ENCODE results near the gene NUAK1.

NUAK1 gene

GRCh38 chr12:106149096-106149784, 10.5 kb upstream of the NUAK1 start:
- no peaks in the 10 kb centered on the region for H4K20me1 ChIP-seq (ENCODE audit: insufficient read depth)
- no peaks in the 10 kb centered on the region for H3K36me3 ChIP-seq (ENCODE audit: insufficient read depth)
- no peaks in the 10 kb centered on the region; the same call in 1 of the 2 replicates for H3K79me2 ChIP-seq (ENCODE audit: insufficient read depth, low read depth)
- no peaks in the 10 kb centered on the region for H3K27me3 ChIP-seq (ENCODE audit: insufficient read depth, low read depth)
- H3K4me3 ChIP-seq (IDR thresholded peaks at IDR 0.05; ENCODE audit: insufficient read depth, low read depth, low read length) = no peak overlapping the region
- no peak overlapping the region; the same call in 1 of the 2 replicates for H3K4me2 ChIP-seq
- peaks cover 36% of the 10 kb centered on the region for H3K4me1 ChIP-seq (ENCODE audit: low read depth, poor library complexity, severe bottlenecking)
- H2AFZ ChIP-seq (ENCODE audit: low read depth) = no peak overlapping the region
- no peak overlapping the region for H3K9ac ChIP-seq
- no peak overlapping the region for H3K27ac ChIP-seq
- peak; percentile 50; the same call in 1 of the 2 replicates for TF ChIP-seq CTCF (conservative IDR thresholded peaks at IDR 0.05; ENCODE audit: low read depth, low read length)

- peaks cover 49% of the 10 kb centered on the region for H3K4me1 ChIP-seq (ENCODE audit: low read depth, poor library complexity, severe bottlenecking)
These were observed 9.2 kb upstream of the NUAK1 start for GRCh38 chr12:106147956-106148355.

GRCh38 chr12:106146987-106147386, 8.2 kb upstream of the NUAK1 start:
- Histone ChIP-seq H3K4me1 (ENCODE audit: low read depth, poor library complexity, severe bottlenecking) (peaks cover 58% of the 10 kb centered on the region), H3K27ac (no peak overlapping the region), H3K9ac (no peak overlapping the region), H3K36me3 (ENCODE audit: insufficient read depth) (no peaks in the 10 kb centered on the region), H3K79me2 (ENCODE audit: insufficient read depth, low read depth) (no peaks in the 10 kb centered on the region; the same call in 1 of the 2 replicates), H3K4me3 (IDR thresholded peaks at IDR 0.05; ENCODE audit: insufficient read depth, low read depth, low read length) (no peak overlapping the region), H3K27me3 (ENCODE audit: insufficient read depth, low read depth) (no peaks in the 10 kb centered on the region), H4K20me1 (ENCODE audit: insufficient read depth) (no peaks in the 10 kb centered on the region), H3K4me2 (no peak overlapping the region), H2AFZ (ENCODE audit: low read depth) (no peak overlapping the region)
- TF ChIP-seq CTCF (conservative IDR thresholded peaks at IDR 0.05; ENCODE audit: low read depth, low read length) = no peak

More at GRCh38 chr12:106147956-106148355, 9.2 kb upstream of the NUAK1 start:
- H3K36me3 ChIP-seq (ENCODE audit: insufficient read depth) = no peaks in the 10 kb centered on the region
- H3K4me3 ChIP-seq (IDR thresholded peaks at IDR 0.05; ENCODE audit: insufficient read depth, low read depth, low read length) = no peak overlapping the region
- no peaks in the 10 kb centered on the region for H4K20me1 ChIP-seq (ENCODE audit: insufficient read depth)
- H3K79me2 ChIP-seq (ENCODE audit: insufficient read depth, low read depth) = no peaks in the 10 kb centered on the region; the same call in 1 of the 2 replicates
- no peak for TF ChIP-seq CTCF (conservative IDR thresholded peaks at IDR 0.05; ENCODE audit: low read depth, low read length)
- H2AFZ ChIP-seq (ENCODE audit: low read depth) = no peak overlapping the region
- H3K27me3 ChIP-seq (ENCODE audit: insufficient read depth, low read depth) = no peaks in the 10 kb centered on the region
- H3K9ac ChIP-seq = no peak overlapping the region
- H3K27ac ChIP-seq = no peak overlapping the region
- no peak overlapping the region for H3K4me2 ChIP-seq

GRCh38 chr12:106145539-106146447, 7.0 kb upstream of the NUAK1 start:
- no peak overlapping the region for H3K9ac ChIP-seq
- peaks cover 3% of the 10 kb centered on the region for H3K79me2 ChIP-seq (ENCODE audit: insufficient read depth, low read depth)
- no peaks in the 10 kb centered on the region for H4K20me1 ChIP-seq (ENCODE audit: insufficient read depth)
- no peak overlapping the region for H3K4me3 ChIP-seq (IDR thresholded peaks at IDR 0.05; ENCODE audit: insufficient read depth, low read depth, low read length)
- peaks cover 67% of the 10 kb centered on the region for H3K4me1 ChIP-seq (ENCODE audit: low read depth, poor library complexity, severe bottlenecking)
- peak overlapping the region; percentile 61; the same call in 1 of the 2 replicates for H3K27ac ChIP-seq
- no peaks in the 10 kb centered on the region for H3K27me3 ChIP-seq (ENCODE audit: insufficient read depth, low read depth)
- no peak for TF ChIP-seq CTCF (conservative IDR thresholded peaks at IDR 0.05; ENCODE audit: low read depth, low read length)
- H3K4me2 ChIP-seq = peak overlapping the region; percentile 82
- H2AFZ ChIP-seq (ENCODE audit: low read depth) = no peak overlapping the region
- no peaks in the 10 kb centered on the region for H3K36me3 ChIP-seq (ENCODE audit: insufficient read depth)

Measured in KMS-11 (cell line).